ENCODE data around the gene ATP9B. TPM values are rescaled to one million over a fixed set of nuclear protein-coding genes. Genes with fewer than 3 reads are reported as not detected.

The ATP9B gene
- total RNA-seq, 1 experiment from 2014 or later: 44.4 TPM

DNA sequence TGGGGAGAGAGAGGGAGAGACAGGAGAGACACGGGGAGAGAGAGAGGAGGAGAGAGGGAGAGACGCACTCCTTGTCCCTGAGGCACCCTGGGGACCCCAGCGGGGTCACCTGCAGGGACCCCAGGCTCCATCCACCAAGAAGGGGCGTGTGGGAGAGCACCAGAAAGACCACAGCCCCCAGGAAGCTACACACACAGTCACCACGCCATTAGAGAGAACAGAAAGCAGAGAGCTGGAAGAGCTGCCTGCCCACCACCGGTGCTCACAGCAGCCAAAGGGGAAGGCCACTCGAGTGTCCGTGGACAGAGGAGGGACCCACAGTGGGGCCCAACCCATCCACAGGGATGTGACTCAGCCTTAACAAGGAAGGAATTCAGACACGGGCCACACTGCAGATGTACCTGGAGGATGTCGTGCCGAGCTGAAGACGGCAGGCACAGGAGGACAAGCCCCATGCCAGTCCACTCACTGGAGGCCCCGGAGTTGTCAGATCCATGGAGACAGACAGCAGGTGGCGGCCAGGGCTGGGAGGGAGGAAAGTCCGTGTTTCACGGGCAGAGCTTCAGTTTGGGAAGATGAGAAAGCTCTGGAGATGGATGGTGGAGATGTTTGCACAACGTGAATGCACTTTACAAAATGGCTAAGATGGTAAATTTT is 315.1 kb downstream of the ATP9B start:
- in situ Hi-C loops (cut with HindIII; ENCODE audit: low pct_unique_long_range_greater_than_20kb, low sequenced_read_pairs) (no loop called here), intact Hi-C loops (cut with micrococcal nuclease; ENCODE audit: unreplicated experiment) (no loop called here)
- BruUV-seq (replicated peaks): no TSS peak
- DNase-seq (ENCODE audit: low read depth, low spot score) (no peak), ATAC-seq (peak; percentile 28; the same call in 1 of the 2 replicates)
- no peaks in the 10 kb centered on the region; the same call in 1 of the 2 replicates for H3K4me1 ChIP-seq (ENCODE audit: control insufficient read depth, insufficient read depth, low read length)
- no peak overlapping the region for H3K27ac ChIP-seq (ENCODE audit: low read length)
- H3K36me3 ChIP-seq (ENCODE audit: control insufficient read depth, insufficient read depth, low read length): no peaks in the 10 kb centered on the region
- ChIA-PET POLR2A (interaction anchor here (0.5 kb wide), 1 partner anchor 20 kb away, joined by 3 read pairs; no protein-coding TSS in a partner anchor), CTCF (interaction anchor here (1.1 to 1.5 kb wide), 2 partner anchors 9 to 67 kb away, joined by 3 read pairs; no protein-coding TSS in a partner anchor)
- H3K4me3 ChIP-seq (ENCODE audit: low read depth in 2 of 2, low read length in 2 of 2): no peak overlapping the region
- TF ChIP-seq TCF7L2 (IDR thresholded peaks at IDR 0.05; ENCODE audit: low read depth, low read length): no peak
- peaks cover 4% of the 10 kb centered on the region for H3K27me3 ChIP-seq (ENCODE audit: control insufficient read depth, insufficient read depth, low read length)
- H3K9me3 ChIP-seq (ENCODE audit: control insufficient read depth, insufficient read depth, low read depth, low read length): no peaks in the 10 kb centered on the region

GRCh38 chr18:79384834-79385233 is 315.6 kb downstream of the ATP9B start:
- ATAC-seq (no peak), DNase-seq (ENCODE audit: low read depth, low spot score) (no peak)
- peaks cover 4% of the 10 kb centered on the region for H3K27me3 ChIP-seq (ENCODE audit: control insufficient read depth, insufficient read depth, low read length)
- H3K4me1 ChIP-seq (ENCODE audit: control insufficient read depth, insufficient read depth, low read length): no peaks in the 10 kb centered on the region
- H3K27ac ChIP-seq (ENCODE audit: low read length): no peak overlapping the region
- no TSS peak for BruUV-seq (replicated peaks)
- in situ Hi-C loops (cut with HindIII; ENCODE audit: low pct_unique_long_range_greater_than_20kb, low sequenced_read_pairs) (no loop called here), intact Hi-C loops (cut with micrococcal nuclease; ENCODE audit: unreplicated experiment) (no loop called here)
- POLR2A ChIA-PET: interaction anchor here (0.5 kb wide), 1 partner anchor 19 kb away, joined by 3 read pairs; no protein-coding TSS in a partner anchor
- H3K36me3 ChIP-seq (ENCODE audit: control insufficient read depth, insufficient read depth, low read length): no peaks in the 10 kb centered on the region
- H3K9me3 ChIP-seq (ENCODE audit: control insufficient read depth, insufficient read depth, low read depth, low read length): no peaks in the 10 kb centered on the region
- no peak overlapping the region for H3K4me3 ChIP-seq (ENCODE audit: low read depth in 2 of 2, low read length in 2 of 2)
- TF ChIP-seq, protein P1, sequence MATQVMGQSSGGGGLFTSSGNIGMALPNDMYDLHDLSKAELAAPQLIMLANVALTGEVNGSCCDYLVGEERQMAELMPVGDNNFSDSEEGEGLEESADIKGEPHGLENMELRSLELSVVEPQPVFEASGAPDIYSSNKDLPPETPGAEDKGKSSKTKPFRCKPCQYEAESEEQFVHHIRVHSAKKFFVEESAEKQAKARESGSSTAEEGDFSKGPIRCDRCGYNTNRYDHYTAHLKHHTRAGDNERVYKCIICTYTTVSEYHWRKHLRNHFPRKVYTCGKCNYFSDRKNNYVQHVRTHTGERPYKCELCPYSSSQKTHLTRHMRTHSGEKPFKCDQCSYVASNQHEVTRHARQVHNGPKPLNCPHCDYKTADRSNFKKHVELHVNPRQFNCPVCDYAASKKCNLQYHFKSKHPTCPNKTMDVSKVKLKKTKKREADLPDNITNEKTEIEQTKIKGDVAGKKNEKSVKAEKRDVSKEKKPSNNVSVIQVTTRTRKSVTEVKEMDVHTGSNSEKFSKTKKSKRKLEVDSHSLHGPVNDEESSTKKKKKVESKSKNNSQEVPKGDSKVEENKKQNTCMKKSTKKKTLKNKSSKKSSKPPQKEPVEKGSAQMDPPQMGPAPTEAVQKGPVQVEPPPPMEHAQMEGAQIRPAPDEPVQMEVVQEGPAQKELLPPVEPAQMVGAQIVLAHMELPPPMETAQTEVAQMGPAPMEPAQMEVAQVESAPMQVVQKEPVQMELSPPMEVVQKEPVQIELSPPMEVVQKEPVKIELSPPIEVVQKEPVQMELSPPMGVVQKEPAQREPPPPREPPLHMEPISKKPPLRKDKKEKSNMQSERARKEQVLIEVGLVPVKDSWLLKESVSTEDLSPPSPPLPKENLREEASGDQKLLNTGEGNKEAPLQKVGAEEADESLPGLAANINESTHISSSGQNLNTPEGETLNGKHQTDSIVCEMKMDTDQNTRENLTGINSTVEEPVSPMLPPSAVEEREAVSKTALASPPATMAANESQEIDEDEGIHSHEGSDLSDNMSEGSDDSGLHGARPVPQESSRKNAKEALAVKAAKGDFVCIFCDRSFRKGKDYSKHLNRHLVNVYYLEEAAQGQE (IDR thresholded peaks at IDR 0.05; ENCODE audit: insufficient read depth in 1 of 2, low read depth in 2 of 2, low read length in 1 of 2): no peak
- TF ChIP-seq, protein P2, sequence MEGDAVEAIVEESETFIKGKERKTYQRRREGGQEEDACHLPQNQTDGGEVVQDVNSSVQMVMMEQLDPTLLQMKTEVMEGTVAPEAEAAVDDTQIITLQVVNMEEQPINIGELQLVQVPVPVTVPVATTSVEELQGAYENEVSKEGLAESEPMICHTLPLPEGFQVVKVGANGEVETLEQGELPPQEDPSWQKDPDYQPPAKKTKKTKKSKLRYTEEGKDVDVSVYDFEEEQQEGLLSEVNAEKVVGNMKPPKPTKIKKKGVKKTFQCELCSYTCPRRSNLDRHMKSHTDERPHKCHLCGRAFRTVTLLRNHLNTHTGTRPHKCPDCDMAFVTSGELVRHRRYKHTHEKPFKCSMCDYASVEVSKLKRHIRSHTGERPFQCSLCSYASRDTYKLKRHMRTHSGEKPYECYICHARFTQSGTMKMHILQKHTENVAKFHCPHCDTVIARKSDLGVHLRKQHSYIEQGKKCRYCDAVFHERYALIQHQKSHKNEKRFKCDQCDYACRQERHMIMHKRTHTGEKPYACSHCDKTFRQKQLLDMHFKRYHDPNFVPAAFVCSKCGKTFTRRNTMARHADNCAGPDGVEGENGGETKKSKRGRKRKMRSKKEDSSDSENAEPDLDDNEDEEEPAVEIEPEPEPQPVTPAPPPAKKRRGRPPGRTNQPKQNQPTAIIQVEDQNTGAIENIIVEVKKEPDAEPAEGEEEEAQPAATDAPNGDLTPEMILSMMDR (IDR thresholded peaks at IDR 0.05): no peak
- TF ChIP-seq SIN3A (IDR thresholded peaks at IDR 0.05; ENCODE audit: borderline replicate concordance, insufficient read depth, low read depth, low read length) (no peak), TCF7L2 (IDR thresholded peaks at IDR 0.05; ENCODE audit: low read depth, low read length) (no peak), POLR2AphosphoS5 (IDR thresholded peaks at IDR 0.05; ENCODE audit: low read depth, low read length) (no peak)
- CTCF ChIA-PET: interaction anchor here (1.1 to 1.5 kb wide), 2 partner anchors 8 to 67 kb away, joined by 3 read pairs; no protein-coding TSS in a partner anchor

DNA sequence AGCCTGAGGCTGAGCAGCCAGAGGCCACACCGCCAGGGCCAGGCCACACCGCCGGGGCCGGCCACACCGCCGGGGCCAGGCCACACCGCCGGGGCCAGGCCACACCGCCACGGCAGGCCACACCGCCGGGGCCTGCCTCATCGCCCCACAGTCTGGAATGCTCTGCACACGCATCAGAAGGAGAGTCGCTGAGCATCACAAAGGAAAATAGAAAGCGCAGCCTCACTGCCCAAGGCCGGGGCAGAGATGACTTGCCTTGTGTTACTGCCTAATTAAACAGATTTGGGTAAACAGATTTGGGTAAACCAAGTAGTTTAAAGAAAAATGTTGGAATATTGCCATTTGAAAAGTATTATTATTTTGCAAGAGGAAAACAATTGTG is 316.1 kb downstream of the ATP9B start:
- H3K9me3 ChIP-seq (ENCODE audit: control insufficient read depth, insufficient read depth, low read depth, low read length): no peaks in the 10 kb centered on the region
- POLR2A ChIA-PET: no interaction called here
- no peak for DNase-seq (ENCODE audit: low read depth, low spot score)
- in situ Hi-C loops (cut with HindIII; ENCODE audit: low pct_unique_long_range_greater_than_20kb, low sequenced_read_pairs): no loop called here
- H3K36me3 ChIP-seq (ENCODE audit: control insufficient read depth, insufficient read depth, low read length): no peaks in the 10 kb centered on the region
- peaks cover 4% of the 10 kb centered on the region for H3K27me3 ChIP-seq (ENCODE audit: control insufficient read depth, insufficient read depth, low read length)
- H3K27ac ChIP-seq (ENCODE audit: low read length): no peak overlapping the region
- intact Hi-C loops (cut with micrococcal nuclease; ENCODE audit: unreplicated experiment): no loop called here
- H3K4me1 ChIP-seq (ENCODE audit: control insufficient read depth, insufficient read depth, low read length): no peaks in the 10 kb centered on the region
- BruUV-seq (replicated peaks): no TSS peak
- no peak for ATAC-seq
- CTCF ChIA-PET: interaction anchor here (1.5 kb wide), 1 partner anchor 8 kb away, joined by 3 read pairs; no protein-coding TSS in a partner anchor
- no peak for TF ChIP-seq POLR2AphosphoS5 (IDR thresholded peaks at IDR 0.05; ENCODE audit: low read depth, low read length)
- TF ChIP-seq, protein P1 (IDR thresholded peaks at IDR 0.05; ENCODE audit: insufficient read depth in 1 of 2, low read depth in 2 of 2, low read length in 1 of 2): no peak
- no peak for TF ChIP-seq SIN3A (IDR thresholded peaks at IDR 0.05; ENCODE audit: borderline replicate concordance, insufficient read depth, low read depth, low read length)
- TF ChIP-seq, protein P2 (IDR thresholded peaks at IDR 0.05): no peak
- no peak for TF ChIP-seq TCF7L2 (IDR thresholded peaks at IDR 0.05; ENCODE audit: low read depth, low read length)
- H3K4me3 ChIP-seq (ENCODE audit: low read depth in 2 of 2, low read length in 2 of 2): no peak overlapping the region

All from Panc1 (cell line).